RWPE2 (cell line): ENCODE results near the gene P2RY14.

Experiments
- ATAC-seq: fragments of 200-7000 bp; cut with Tn5 transposase; 3 replicates; pipeline ENCODE4 v1.9.1; 2021; ENCODE audit warnings: low read depth
- DNase-seq: peaks from one replicate; pipeline ENCODE4 v3.0.0-alpha.2; 2020; ENCODE audit warnings: low spot score
- H3K27ac ChIP-seq: fragments of 450-650 bp; 2 replicates; pipeline ENCODE4 v1.5.1; 2017; ENCODE audit warnings: mild to moderate bottlenecking; ENCODE audit not compliant: poor library complexity, severe bottlenecking
- H3K27me3 ChIP-seq: fragments of 250-450 bp; sonication (Bioruptor Pico); 2 replicates; pipeline ENCODE4 v1.5.1; 2021; ENCODE audit warnings: mild to moderate bottlenecking, moderate library complexity; ENCODE audit not compliant: insufficient read depth, poor library complexity, severe bottlenecking
- H3K36me3 ChIP-seq: fragments of 250-450 bp; sonication (Bioruptor Pico); 2 replicates; pipeline ENCODE4 v1.5.1; 2020; ENCODE audit warnings: low read depth, mild to moderate bottlenecking, moderate library complexity
- H3K4me1 ChIP-seq: fragments of 250-450 bp; sonication (Bioruptor Pico); 2 replicates; pipeline ENCODE4 v1.5.1; 2021; ENCODE audit warnings: mild to moderate bottlenecking, moderate library complexity; ENCODE audit not compliant: insufficient read depth, poor library complexity, severe bottlenecking
- H3K4me3 ChIP-seq: fragments of 250-450 bp; sonication (Bioruptor Pico); 2 replicates; pipeline ENCODE4 v1.5.1; 2021; ENCODE audit warnings: mild to moderate bottlenecking, moderate library complexity; ENCODE audit not compliant: severe bottlenecking
- H3K9me3 ChIP-seq: fragments of 250-450 bp; sonication (Bioruptor Pico); 2 replicates; pipeline ENCODE4 v1.5.1; 2021; ENCODE audit warnings: mild to moderate bottlenecking, moderate library complexity; ENCODE audit not compliant: severe bottlenecking
- CTCF ChIP-seq: fragments of 450-650 bp; IDR thresholded peaks from one replicate; pipeline ENCODE4 v1.5.1; 2017; ENCODE audit warnings: mild to moderate bottlenecking, moderate library complexity; ENCODE audit not compliant: poor library complexity, severe bottlenecking

P2RY14 gene

GRCh38 chr3:151307583-151308488 is 29.5 kb upstream of the P2RY14 start:
- Histone ChIP-seq H3K4me3 (no peak overlapping the region), H3K9me3 (no peaks in the 10 kb centered on the region), H3K36me3 (peaks cover 78% of the 10 kb centered on the region), H3K27ac (peak overlapping the region; percentile 99), H3K4me1 (peaks cover 86% of the 10 kb centered on the region), H3K27me3 (no peaks in the 10 kb centered on the region)
- TF ChIP-seq CTCF, result no peak
- ATAC-seq (no peak), DNase-seq (no peak)

- TF ChIP-seq CTCF, result no peak
- Histone ChIP-seq H3K4me3 (no peak overlapping the region), H3K36me3 (peaks cover 73% of the 10 kb centered on the region), H3K4me1 (peaks cover 86% of the 10 kb centered on the region), H3K27ac (peak overlapping the region; percentile 99), H3K9me3 (no peaks in the 10 kb centered on the region), H3K27me3 (no peaks in the 10 kb centered on the region)
- no peak for DNase-seq
- ATAC-seq, result no peak
These were observed 28.8 kb upstream of the P2RY14 start for GRCh38 chr3:151307131-151307530.

GRCh38 chr3:151306168-151306810 is 27.9 kb upstream of the P2RY14 start:
- no peak overlapping the region for H3K4me3 ChIP-seq
- H3K27me3 ChIP-seq, result no peaks in the 10 kb centered on the region
- DNase-seq (no peak), ATAC-seq (no peak)
- H3K9me3 ChIP-seq, result no peaks in the 10 kb centered on the region
- H3K27ac ChIP-seq, result peak overlapping the region; percentile 99
- H3K4me1 ChIP-seq, result peaks cover 90% of the 10 kb centered on the region
- no peak for TF ChIP-seq CTCF
- peaks cover 69% of the 10 kb centered on the region for H3K36me3 ChIP-seq

- H3K4me3 ChIP-seq, result no peak overlapping the region
- peaks cover 89% of the 10 kb centered on the region for H3K4me1 ChIP-seq
- H3K36me3 ChIP-seq, result peaks cover 69% of the 10 kb centered on the region
- no peaks in the 10 kb centered on the region for H3K9me3 ChIP-seq
- TF ChIP-seq CTCF, result no peak
- peak; percentile 15; the same call in 2 of the 3 replicates for ATAC-seq
- H3K27me3 ChIP-seq, result no peaks in the 10 kb centered on the region
- H3K27ac ChIP-seq, result peak overlapping the region; percentile 99
- no peak for DNase-seq
These were observed 27.4 kb upstream of the P2RY14 start for GRCh38 chr3:151305775-151306151.
